Esophagus squamous epithelium (tissue), 5 donors: ENCODE measurements around the gene SHISA6. TPM values are rescaled to one million over a fixed set of nuclear protein-coding genes. Genes with fewer than 3 reads are reported as not detected.
"Not testable (repeated sequence)": the region's sequence is repeated elsewhere in the genome, so short reads cannot be mapped to it uniquely, and the experiment has no call there.

Experiments
- DNase-seq: peaks from one replicate; lab custom pipeline; 2025; lab: John Stamatoyannopoulos, UW
- H3K27ac ChIP-seq, 4 donors: fragments of 200-600 bp; sonication (generic); one replicate each; pipeline ENCODE4 v1.5.1; 2016 to 2019; ENCODE audit warnings: mild to moderate bottlenecking in 1 of 4
- H3K27me3 ChIP-seq, 4 donors: fragments of 200-600 bp; sonication (generic); 1 replicate in 3 of 4; 2 replicates in 1 of 4; pipeline versions ENCODE4 v1.5.1 to v1.6.0; 2017 to 2021; ENCODE audit warnings: antibody characterized with exemption in 1 of 4
- H3K36me3 ChIP-seq, 3 donors: fragments of 200-600 bp; sonication (generic); one replicate each; pipeline ENCODE4 v1.5.1; 2016 to 2019
- H3K4me1 ChIP-seq, 3 donors: fragments of 200-600 bp; sonication (generic); one replicate each; pipeline ENCODE4 v1.5.1; 2017 to 2019
- H3K4me3 ChIP-seq, 4 donors: fragments of 200-600 bp; sonication (generic); 1 replicate in 3 of 4; 2 replicates in 1 of 4; pipeline ENCODE4 v1.5.1; 2016 to 2019; ENCODE audit warnings: mild to moderate bottlenecking in 2 of 4, moderate library complexity in 1 of 4
- H3K9me3 ChIP-seq, 3 donors: fragments of 200-600 bp; sonication (generic); one replicate each; pipeline ENCODE4 v1.5.1; 2016 to 2019
- POLR2A ChIP-seq, 4 donors: fragments of 450-650 bp; IDR thresholded peaks; one replicate each; pipeline ENCODE4 v1.6.1; 2017; ENCODE audit warnings: antibody characterized with exemption in 4 of 4, mild to moderate bottlenecking in 4 of 4, moderate library complexity in 3 of 4
- WGBS, 2 donors: methylation state at CpG; one replicate each; pipeline ENCODE4 v1.1.5; 2018; 5-methylcytosine and 5-hydroxymethylcytosine counted together
- intact Hi-C: fragments of 100-400 bp; cut with DNase I; formaldehyde crosslinking; loops from one replicate; pipeline ENCODE4 v1.15.0; 2022
- total RNA-seq, 4 donors: library from RNA; depleted of rRNA; stranded (reverse); fragments of >200 nt; gene quantifications; one replicate each; pipeline ENCODE4 v1.1.0, GENCODE V29; 2016
- TF ChIP-seq, protein P1 (sequence below), 6 experiments: fragments of 450-650 bp in 4 of 6; fragments of 200-600 bp in 2 of 6; sonication (generic) in 2 of 6; IDR thresholded peaks; one replicate each; pipeline ENCODE4 v1.5.1; 2016 to 2019; ENCODE audit warnings: antibody characterized with exemption in 6 of 6, mild to moderate bottlenecking in 4 of 6, moderate library complexity in 4 of 6
- donor health status: DM: yes; HTN: yes; CAD: no.

Gene SHISA6
- total RNA-seq, 4 donors from 2014 or later = 0.19 to 1.5 (median 0.71) TPM

DNA sequence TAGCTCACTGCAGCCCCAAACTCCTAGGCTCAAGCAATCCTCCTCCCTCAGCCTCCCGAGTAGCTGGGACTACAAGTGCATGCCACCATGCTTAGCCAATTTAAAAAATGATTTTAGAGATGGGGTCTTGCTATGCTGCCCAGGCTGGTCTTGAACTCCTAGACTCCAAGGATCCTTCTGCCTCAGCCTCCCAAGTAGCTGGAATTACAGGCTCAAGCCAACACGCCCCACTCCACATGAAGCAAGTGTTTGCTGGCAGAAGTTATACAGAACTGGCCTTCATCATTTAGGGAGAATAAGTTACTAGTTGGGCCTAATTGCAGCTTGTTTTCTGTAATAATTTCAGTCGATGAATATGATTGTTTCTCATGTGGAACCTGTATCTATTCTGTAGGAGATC is 68.0 kb downstream of the SHISA6 start:
- Histone ChIP-seq H3K4me3 (no peak overlapping the region), H3K4me1 (no peaks in the 10 kb centered on the region), H3K27me3 (peaks cover 0 to 4% (median 0%) of the 10 kb centered on the region in 4 donors), H3K9me3 (no peaks in the 10 kb centered on the region), H3K36me3 (no peaks in the 10 kb centered on the region), H3K27ac (no peak overlapping the region)
- no peak for DNase-seq
- 81 to 86% methylated on average over 3 of the region's 3 CpGs for WGBS, 2 donors
- intact Hi-C loops = no loop called here
- TF ChIP-seq, protein P1, sequence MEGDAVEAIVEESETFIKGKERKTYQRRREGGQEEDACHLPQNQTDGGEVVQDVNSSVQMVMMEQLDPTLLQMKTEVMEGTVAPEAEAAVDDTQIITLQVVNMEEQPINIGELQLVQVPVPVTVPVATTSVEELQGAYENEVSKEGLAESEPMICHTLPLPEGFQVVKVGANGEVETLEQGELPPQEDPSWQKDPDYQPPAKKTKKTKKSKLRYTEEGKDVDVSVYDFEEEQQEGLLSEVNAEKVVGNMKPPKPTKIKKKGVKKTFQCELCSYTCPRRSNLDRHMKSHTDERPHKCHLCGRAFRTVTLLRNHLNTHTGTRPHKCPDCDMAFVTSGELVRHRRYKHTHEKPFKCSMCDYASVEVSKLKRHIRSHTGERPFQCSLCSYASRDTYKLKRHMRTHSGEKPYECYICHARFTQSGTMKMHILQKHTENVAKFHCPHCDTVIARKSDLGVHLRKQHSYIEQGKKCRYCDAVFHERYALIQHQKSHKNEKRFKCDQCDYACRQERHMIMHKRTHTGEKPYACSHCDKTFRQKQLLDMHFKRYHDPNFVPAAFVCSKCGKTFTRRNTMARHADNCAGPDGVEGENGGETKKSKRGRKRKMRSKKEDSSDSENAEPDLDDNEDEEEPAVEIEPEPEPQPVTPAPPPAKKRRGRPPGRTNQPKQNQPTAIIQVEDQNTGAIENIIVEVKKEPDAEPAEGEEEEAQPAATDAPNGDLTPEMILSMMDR (IDR thresholded peaks at IDR 0.05) = no peak
- no peak for TF ChIP-seq POLR2A (IDR thresholded peaks at IDR 0.05)

DNA sequence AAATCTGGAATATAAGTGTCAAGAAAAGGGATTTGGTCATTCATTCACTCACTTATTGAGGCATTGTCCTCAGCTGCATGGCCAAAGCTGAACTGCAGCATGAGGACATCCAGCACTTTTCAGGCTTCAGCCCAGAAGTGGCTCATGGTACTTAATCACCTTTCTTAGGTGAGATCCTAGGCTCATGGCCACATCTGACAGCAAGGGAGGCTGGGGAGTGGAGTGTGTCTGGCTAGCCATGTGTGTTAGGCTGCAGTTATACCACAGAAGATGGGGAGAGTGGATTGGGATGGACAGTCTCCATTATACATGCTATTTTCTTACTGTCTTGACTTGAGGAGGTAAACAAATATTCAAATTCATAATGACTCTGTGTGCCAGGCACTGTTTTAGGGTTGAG is 68.8 kb downstream of the SHISA6 start:
- DNase-seq = no peak
- TF ChIP-seq, protein P1 (IDR thresholded peaks at IDR 0.05) = no peak
- Histone ChIP-seq H3K4me1 (no peaks in the 10 kb centered on the region), H3K4me3 (no peak overlapping the region), H3K27ac (no peak overlapping the region), H3K9me3 (no peaks in the 10 kb centered on the region), H3K36me3 (no peaks in the 10 kb centered on the region), H3K27me3 (no peaks in the 10 kb centered on the region)
- intact Hi-C loops = no loop called here

DNA sequence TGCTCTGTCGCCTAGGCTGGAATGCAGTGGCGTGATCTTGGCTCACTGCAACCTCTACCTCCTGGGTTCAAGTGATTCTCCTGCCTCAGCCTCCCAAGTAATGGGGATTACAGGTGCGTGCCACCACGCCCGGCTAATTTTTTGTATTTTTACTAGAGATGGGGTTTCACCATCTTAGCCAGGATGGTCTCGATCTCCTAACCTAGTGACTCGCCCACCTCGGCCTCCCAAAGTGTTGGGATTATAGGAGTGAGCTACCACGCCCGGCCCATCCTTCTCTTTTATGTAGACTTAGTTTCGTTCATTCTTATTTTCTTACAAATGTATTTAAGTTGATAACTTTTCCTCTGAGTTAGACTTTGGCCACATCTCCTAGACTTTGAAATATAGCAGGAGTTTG is 75.4 kb downstream of the SHISA6 start:
- H3K36me3 ChIP-seq, H3K4me1 ChIP-seq, H3K4me3 ChIP-seq, H3K27me3 ChIP-seq, intact Hi-C loops, H3K27ac ChIP-seq, H3K9me3 ChIP-seq, DNase-seq: not testable (repeated sequence)
- 82 to 86% methylated on average over 11 of the region's 11 CpGs for WGBS, 2 donors

DNA sequence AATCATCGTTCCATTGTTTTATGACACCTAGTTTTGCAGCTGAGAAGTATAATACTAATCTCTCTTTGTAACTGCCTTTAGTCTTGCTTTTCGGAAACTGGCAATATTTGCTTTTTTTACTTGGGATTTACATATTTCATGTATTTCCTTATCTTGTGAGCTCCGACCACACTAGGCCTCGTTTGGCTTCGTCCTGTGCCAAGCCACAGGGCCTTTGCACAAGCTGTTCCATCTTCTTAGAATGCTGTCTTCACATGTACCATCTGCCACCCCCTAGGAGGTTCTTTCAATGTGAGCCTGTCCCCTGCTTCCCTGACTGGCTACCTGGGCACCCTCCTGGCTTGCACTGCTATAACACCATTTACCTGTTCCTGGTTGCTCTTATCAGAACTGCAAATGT is 77.2 kb downstream of the SHISA6 start:
- H3K4me3 ChIP-seq = no peak overlapping the region
- TF ChIP-seq, protein P1 (IDR thresholded peaks at IDR 0.05) = no peak
- no peak for TF ChIP-seq POLR2A (IDR thresholded peaks at IDR 0.05)
- intact Hi-C loops = loop anchor here (2.0 kb wide), 1 partner anchor 609 kb away; no protein-coding TSS in a partner anchor
- no peak for DNase-seq
- H3K27ac ChIP-seq = no peak overlapping the region
- no peaks in the 10 kb centered on the region for H3K4me1 ChIP-seq
- WGBS, 2 donors = 86 to 90% methylated on average over 5 of the region's 5 CpGs
- no peaks in the 10 kb centered on the region for H3K27me3 ChIP-seq
- H3K9me3 ChIP-seq = no peaks in the 10 kb centered on the region
- H3K36me3 ChIP-seq = no peaks in the 10 kb centered on the region

DNA sequence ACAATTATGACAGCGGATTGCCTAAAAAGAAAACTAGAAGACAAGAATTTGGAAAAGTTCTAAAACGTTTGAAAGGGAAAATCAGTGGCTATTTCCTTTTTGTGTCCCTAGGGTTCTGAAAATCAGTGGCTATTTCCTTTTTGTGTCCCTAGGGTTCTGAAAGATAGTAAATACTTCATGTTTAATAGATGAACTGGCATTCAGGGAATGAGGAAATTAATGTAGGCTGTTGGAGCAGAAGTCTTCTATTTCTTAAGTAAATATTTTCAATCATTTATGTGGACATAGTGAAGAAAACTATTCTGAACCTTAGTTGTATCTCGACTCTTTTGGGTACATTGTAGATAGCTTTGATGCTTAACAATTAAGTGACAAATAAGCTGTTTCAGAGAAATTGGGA is 78.9 kb downstream of the SHISA6 start:
- intact Hi-C loops = loop anchor here (2.0 kb wide), 1 partner anchor 611 kb away; no protein-coding TSS in a partner anchor

More for the DNA sequence above, 78.9 kb downstream of the SHISA6 start:
- 47 to 48% methylated on average over 3 of the region's 3 CpGs for WGBS, 2 donors
- no peak overlapping the region for H3K27ac ChIP-seq
- no peaks in the 10 kb centered on the region for H3K4me1 ChIP-seq
- no peak overlapping the region for H3K4me3 ChIP-seq
- DNase-seq = no peak
- H3K27me3 ChIP-seq = no peaks in the 10 kb centered on the region
- H3K36me3 ChIP-seq = no peaks in the 10 kb centered on the region
- TF ChIP-seq, protein P1 (IDR thresholded peaks at IDR 0.05) = no peak
- no peak for TF ChIP-seq POLR2A (IDR thresholded peaks at IDR 0.05)
- H3K9me3 ChIP-seq = no peaks in the 10 kb centered on the region
